GM12878 (cell line): Measurements from ENCODE around the gene CCNJ. TPM values are rescaled to one million over a fixed set of nuclear protein-coding genes. Genes with fewer than 3 reads are reported as not detected.

Experiments used
- CHD2 ChIP-seq: IDR thresholded peaks from 2 replicates; pipeline ENCODE4 v1.6.1; 2011; ENCODE audit warnings: low read depth, low read length, improper control_type of control experiment, borderline replicate concordance
- FOXK2 ChIP-seq: fragments of 450-650 bp; IDR thresholded peaks from 2 replicates; pipeline ENCODE4 v1.6.1; 2017; ENCODE audit warnings: mild to moderate bottlenecking, moderate library complexity
- HDAC2 ChIP-seq: fragments of 200-600 bp; sonication (generic); IDR thresholded peaks from 2 replicates; pipeline ENCODE4 v1.6.1; 2017
- LARP7 ChIP-seq: fragments of 450-650 bp; IDR thresholded peaks from 2 replicates; pipeline ENCODE4 v1.6.1; 2017; ENCODE audit warnings: mild to moderate bottlenecking
- NFYA ChIP-seq: IDR thresholded peaks from 2 replicates; pipeline ENCODE4 v1.6.1; 2011; ENCODE audit warnings: low read depth, mild to moderate bottlenecking, low read length, improper control_type of control experiment, borderline replicate concordance
- POLR2A ChIP-seq: IDR thresholded peaks from 2 replicates; pipeline ENCODE4 v1.6.1; 2011; ENCODE audit warnings: low read depth, mild to moderate bottlenecking, low read length
- RBBP5 ChIP-seq: fragments of 200-600 bp; sonication (generic); conservative IDR thresholded peaks from 2 replicates; pipeline ENCODE4 v1.6.1; 2016
- TCF3 ChIP-seq: IDR thresholded peaks from 2 replicates; pipeline ENCODE4 v1.6.1; 2012; ENCODE audit warnings: low read depth, mild to moderate bottlenecking, low read length, borderline replicate concordance; ENCODE audit not compliant: insufficient read depth
- ZBED1 ChIP-seq: IDR thresholded peaks from 2 replicates; pipeline ENCODE4 v1.6.1; 2016; ENCODE audit warnings: borderline replicate concordance
- polyA plus RNA-seq, 11 experiments: library from polyadenylated mRNA; depleted of rRNA in 4 of 11; unstranded in 6 of 11; stranded (reverse) in 5 of 11; fragments of >200 nt; fragmentation: Nextera tagmentation in 4 of 11; fragmentation: Illumina TruSeq in 1 of 11; extraction: Ambion mirVana in 4 of 11; extraction: Trizol in 1 of 11; gene quantifications; 1 replicate in 1 of 11; 2 replicates in 10 of 11; pipeline versions ENCODE4 v1.2.1 to v1.2.3, GENCODE V29; 2011 to 2016; ENCODE audit warnings: inconsistent platforms in 2 of 11, missing spikeins in 2 of 11, low read depth in 1 of 11
- total RNA-seq, 4 experiments: library from RNA; depleted of rRNA in 3 of 4; stranded (reverse); fragments of >200 nt in 3 of 4; fragmentation: Illumina TruSeq in 1 of 4; extraction: Trizol in 1 of 4; gene quantifications; 2 replicates each; pipeline versions ENCODE4 v1.2.1 to v1.2.3, GENCODE V29; 2013 to 2021
- TF ChIP-seq, protein P1 (sequence below): fragments of 450-650 bp; IDR thresholded peaks from 2 replicates; pipeline ENCODE4 v1.6.1; 2016; ENCODE audit warnings: mild to moderate bottlenecking
- TF ChIP-seq, protein P2 (sequence below): fragments of 150-350 bp; IDR thresholded peaks from 2 replicates; pipeline ENCODE4 v1.6.1; 2014; ENCODE audit warnings: mild to moderate bottlenecking, low read depth, low read length
- TF ChIP-seq, protein P3 (sequence below): fragments of 450-650 bp; IDR thresholded peaks from 2 replicates; pipeline ENCODE4 v1.6.1; 2016; ENCODE audit warnings: mild to moderate bottlenecking, moderate library complexity, borderline replicate concordance
- TF ChIP-seq, protein P4 (sequence below): IDR thresholded peaks from 2 replicates; pipeline ENCODE4 v1.6.1; 2011; ENCODE audit warnings: borderline replicate concordance, low read depth, mild to moderate bottlenecking, moderate library complexity, low read length; ENCODE audit not compliant: insufficient read depth, poor library complexity, severe bottlenecking
- TF ChIP-seq, protein P5 (sequence below): fragments of 450-650 bp; conservative IDR thresholded peaks from 2 replicates; pipeline ENCODE4 v1.6.1; 2017; ENCODE audit warnings: mild to moderate bottlenecking, moderate library complexity
- TF ChIP-seq, protein P6 (sequence below), 3 experiments: IDR thresholded peaks in 2 of 3; conservative IDR thresholded peaks in 1 of 3; 2 replicates each; pipeline ENCODE4 v1.5.1; 2011; ENCODE audit warnings: low read depth in 3 of 3, low read length in 3 of 3, mild to moderate bottlenecking in 3 of 3, control low read depth in 2 of 3, moderate library complexity in 2 of 3, inconsistent platforms in 1 of 3, mixed read lengths in 1 of 3; ENCODE audit not compliant: control insufficient read depth in 2 of 3, insufficient read depth in 1 of 3; ENCODE audit errors: extremely low read depth in 1 of 3

Gene CCNJ
- total and polyA plus RNA-seq, 10 of the 15 experiments (the other 5 are each of a cell fraction or from before 2014, with no cell fraction given), result 0.56 to 8.8 (median 6.6) TPM

DNA sequence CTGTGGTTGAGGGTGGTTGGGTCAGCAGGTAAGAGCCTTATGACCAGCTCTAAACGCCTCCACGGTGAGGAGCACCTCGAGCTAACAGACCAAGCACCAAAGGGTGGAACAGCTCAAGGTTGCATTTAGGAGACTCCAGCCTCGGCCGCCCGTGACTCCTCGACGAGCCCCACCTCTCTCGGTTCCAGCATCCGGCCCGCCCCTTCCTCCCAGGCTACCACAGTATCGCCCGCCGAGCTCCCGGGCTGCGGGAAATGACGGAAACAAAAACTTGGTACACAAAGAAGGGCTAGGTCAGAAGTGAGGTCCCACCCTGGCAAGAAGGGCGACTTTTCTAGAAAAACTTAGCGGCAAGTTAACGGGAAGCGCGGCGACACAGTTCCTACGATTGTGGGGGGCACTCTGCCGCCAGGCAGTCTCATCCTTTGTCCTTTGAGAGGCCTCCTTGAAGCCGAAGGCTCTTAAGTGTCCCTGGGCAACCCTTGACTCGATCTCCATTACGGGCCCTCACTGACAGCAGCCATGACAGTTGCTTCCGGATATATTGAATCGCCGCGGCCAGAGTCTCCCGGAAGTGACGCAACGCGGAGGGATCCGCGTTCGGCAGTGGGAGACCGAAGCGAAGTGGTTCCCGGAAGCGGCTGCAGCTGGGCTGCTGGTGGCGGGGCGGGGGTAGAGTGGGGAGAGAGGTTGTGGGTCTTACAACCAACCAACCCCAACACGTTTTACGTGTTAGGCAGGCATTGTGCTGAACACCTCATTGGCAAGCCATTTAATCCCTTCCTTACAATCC lies 46.5 kb downstream of the CCNJ start (continued):
- TF ChIP-seq, protein P1, sequence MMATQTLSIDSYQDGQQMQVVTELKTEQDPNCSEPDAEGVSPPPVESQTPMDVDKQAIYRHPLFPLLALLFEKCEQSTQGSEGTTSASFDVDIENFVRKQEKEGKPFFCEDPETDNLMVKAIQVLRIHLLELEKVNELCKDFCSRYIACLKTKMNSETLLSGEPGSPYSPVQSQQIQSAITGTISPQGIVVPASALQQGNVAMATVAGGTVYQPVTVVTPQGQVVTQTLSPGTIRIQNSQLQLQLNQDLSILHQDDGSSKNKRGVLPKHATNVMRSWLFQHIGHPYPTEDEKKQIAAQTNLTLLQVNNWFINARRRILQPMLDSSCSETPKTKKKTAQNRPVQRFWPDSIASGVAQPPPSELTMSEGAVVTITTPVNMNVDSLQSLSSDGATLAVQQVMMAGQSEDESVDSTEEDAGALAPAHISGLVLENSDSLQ, result peak; percentile 74
- TF ChIP-seq NFYA (no peak), FOXK2 (peak; percentile 47; the same call in 1 of the 2 replicates), ZBED1 (peak; percentile 54; the same call in 1 of the 2 replicates), POLR2A (peak; percentile 97), RBBP5 (no peak), CHD2 (peak; percentile 97), TCF3 (peak; percentile 89), HDAC2 (no peak), LARP7 (peak; percentile 61)
- TF ChIP-seq, protein P2, sequence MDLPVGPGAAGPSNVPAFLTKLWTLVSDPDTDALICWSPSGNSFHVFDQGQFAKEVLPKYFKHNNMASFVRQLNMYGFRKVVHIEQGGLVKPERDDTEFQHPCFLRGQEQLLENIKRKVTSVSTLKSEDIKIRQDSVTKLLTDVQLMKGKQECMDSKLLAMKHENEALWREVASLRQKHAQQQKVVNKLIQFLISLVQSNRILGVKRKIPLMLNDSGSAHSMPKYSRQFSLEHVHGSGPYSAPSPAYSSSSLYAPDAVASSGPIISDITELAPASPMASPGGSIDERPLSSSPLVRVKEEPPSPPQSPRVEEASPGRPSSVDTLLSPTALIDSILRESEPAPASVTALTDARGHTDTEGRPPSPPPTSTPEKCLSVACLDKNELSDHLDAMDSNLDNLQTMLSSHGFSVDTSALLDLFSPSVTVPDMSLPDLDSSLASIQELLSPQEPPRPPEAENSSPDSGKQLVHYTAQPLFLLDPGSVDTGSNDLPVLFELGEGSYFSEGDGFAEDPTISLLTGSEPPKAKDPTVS, result 0 out of 2 replicates have a peak, but pooled peaks have one; percentile 54
- TF ChIP-seq, protein P3, sequence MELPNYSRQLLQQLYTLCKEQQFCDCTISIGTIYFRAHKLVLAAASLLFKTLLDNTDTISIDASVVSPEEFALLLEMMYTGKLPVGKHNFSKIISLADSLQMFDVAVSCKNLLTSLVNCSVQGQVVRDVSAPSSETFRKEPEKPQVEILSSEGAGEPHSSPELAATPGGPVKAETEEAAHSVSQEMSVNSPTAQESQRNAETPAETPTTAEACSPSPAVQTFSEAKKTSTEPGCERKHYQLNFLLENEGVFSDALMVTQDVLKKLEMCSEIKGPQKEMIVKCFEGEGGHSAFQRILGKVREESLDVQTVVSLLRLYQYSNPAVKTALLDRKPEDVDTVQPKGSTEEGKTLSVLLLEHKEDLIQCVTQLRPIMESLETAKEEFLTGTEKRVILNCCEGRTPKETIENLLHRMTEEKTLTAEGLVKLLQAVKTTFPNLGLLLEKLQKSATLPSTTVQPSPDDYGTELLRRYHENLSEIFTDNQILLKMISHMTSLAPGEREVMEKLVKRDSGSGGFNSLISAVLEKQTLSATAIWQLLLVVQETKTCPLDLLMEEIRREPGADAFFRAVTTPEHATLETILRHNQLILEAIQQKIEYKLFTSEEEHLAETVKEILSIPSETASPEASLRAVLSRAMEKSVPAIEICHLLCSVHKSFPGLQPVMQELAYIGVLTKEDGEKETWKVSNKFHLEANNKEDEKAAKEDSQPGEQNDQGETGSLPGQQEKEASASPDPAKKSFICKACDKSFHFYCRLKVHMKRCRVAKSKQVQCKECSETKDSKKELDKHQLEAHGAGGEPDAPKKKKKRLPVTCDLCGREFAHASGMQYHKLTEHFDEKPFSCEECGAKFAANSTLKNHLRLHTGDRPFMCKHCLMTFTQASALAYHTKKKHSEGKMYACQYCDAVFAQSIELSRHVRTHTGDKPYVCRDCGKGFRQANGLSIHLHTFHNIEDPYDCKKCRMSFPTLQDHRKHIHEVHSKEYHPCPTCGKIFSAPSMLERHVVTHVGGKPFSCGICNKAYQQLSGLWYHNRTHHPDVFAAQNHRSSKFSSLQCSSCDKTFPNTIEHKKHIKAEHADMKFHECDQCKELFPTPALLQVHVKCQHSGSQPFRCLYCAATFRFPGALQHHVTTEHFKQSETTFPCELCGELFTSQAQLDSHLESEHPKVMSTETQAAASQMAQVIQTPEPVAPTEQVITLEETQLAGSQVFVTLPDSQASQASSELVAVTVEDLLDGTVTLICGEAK, result peak; percentile 95
- TF ChIP-seq, protein P4, sequence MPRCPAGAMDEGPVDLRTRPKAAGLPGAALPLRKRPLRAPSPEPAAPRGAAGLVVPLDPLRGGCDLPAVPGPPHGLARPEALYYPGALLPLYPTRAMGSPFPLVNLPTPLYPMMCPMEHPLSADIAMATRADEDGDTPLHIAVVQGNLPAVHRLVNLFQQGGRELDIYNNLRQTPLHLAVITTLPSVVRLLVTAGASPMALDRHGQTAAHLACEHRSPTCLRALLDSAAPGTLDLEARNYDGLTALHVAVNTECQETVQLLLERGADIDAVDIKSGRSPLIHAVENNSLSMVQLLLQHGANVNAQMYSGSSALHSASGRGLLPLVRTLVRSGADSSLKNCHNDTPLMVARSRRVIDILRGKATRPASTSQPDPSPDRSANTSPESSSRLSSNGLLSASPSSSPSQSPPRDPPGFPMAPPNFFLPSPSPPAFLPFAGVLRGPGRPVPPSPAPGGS, result no peak
- TF ChIP-seq, protein P5, sequence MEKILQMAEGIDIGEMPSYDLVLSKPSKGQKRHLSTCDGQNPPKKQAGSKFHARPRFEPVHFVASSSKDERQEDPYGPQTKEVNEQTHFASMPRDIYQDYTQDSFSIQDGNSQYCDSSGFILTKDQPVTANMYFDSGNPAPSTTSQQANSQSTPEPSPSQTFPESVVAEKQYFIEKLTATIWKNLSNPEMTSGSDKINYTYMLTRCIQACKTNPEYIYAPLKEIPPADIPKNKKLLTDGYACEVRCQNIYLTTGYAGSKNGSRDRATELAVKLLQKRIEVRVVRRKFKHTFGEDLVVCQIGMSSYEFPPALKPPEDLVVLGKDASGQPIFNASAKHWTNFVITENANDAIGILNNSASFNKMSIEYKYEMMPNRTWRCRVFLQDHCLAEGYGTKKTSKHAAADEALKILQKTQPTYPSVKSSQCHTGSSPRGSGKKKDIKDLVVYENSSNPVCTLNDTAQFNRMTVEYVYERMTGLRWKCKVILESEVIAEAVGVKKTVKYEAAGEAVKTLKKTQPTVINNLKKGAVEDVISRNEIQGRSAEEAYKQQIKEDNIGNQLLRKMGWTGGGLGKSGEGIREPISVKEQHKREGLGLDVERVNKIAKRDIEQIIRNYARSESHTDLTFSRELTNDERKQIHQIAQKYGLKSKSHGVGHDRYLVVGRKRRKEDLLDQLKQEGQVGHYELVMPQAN, result peak; percentile 93
- TF ChIP-seq, protein P6, sequence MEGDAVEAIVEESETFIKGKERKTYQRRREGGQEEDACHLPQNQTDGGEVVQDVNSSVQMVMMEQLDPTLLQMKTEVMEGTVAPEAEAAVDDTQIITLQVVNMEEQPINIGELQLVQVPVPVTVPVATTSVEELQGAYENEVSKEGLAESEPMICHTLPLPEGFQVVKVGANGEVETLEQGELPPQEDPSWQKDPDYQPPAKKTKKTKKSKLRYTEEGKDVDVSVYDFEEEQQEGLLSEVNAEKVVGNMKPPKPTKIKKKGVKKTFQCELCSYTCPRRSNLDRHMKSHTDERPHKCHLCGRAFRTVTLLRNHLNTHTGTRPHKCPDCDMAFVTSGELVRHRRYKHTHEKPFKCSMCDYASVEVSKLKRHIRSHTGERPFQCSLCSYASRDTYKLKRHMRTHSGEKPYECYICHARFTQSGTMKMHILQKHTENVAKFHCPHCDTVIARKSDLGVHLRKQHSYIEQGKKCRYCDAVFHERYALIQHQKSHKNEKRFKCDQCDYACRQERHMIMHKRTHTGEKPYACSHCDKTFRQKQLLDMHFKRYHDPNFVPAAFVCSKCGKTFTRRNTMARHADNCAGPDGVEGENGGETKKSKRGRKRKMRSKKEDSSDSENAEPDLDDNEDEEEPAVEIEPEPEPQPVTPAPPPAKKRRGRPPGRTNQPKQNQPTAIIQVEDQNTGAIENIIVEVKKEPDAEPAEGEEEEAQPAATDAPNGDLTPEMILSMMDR (IDR thresholded peaks at IDR 0.05 in 2 of 3, conservative IDR thresholded peaks at IDR 0.05 in 1 of 3; ENCODE audit: control insufficient read depth in 2 of 3, extremely low read depth in 1 of 3, insufficient read depth in 1 of 3, low read depth in 3 of 3, low read length in 3 of 3), result no peak
